ENCODE data around the gene LDLRAD4. TPM values are rescaled to one million over a fixed set of nuclear protein-coding genes. Genes with fewer than 3 reads are reported as not detected.

Gene LDLRAD4
- total RNA-seq, 3 donors from 2014 or later = 17.5 to 20.4 (median 18.3) TPM

DNA sequence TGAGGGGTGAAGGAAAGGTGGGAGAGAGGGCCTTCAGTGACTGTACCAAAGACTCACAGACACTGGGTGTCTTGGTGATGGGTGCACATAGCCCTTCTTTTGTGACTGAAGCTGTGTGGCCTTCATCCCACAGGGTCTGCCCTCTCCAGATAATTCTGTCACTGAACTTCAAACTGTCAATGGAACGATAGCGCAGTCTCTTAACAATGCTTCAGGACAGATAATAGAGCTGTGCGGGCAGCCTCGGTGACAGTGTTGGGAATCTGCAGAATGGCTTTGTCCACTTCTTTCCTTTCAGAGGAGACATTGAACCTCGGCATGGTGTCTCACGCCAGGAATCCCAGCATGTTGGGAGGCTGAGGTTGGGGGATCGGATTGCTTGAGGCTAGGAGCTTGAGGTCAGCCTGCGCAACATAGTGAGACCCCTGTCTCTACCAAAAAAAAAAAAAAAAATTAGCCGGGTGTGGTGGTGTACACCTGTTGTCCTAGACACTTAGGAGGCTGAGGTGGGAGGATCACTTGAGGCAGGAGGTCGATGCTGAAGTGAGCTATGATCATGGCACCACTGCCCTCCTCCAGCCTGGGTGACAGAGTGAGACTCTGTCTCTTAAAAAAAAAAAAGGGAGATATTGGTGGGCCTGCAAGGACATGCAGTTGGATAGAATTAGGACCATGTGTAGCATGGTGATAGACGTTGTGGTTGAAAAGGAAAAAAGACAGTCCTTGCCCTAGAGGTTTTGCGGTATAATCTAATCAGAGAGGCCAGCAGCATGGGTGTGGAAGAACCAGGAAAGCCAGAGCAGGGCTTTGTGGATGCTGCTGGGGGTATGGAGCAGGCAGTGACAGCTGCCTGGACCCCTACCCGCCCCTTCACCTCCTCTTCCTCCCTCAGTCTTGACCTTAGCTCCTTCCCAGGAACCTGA is 91.4 kb downstream of the LDLRAD4 start:
- peaks cover 33% of the 10 kb centered on the region for H3K4me1 Mint-ChIP-seq (ENCODE audit: low read depth)
- peaks cover 11% of the 10 kb centered on the region for H3K9me3 Mint-ChIP-seq
- no peak overlapping the region for H3K4me3 Mint-ChIP-seq
- no peaks in the 10 kb centered on the region for H3K36me3 Mint-ChIP-seq (ENCODE audit: insufficient read depth)
- DNase-seq = no peak
- H3K27me3 Mint-ChIP-seq (ENCODE audit: low read depth) = no peaks in the 10 kb centered on the region
- ATAC-seq = no peak

GRCh38 chr18:13311193-13311592 is 92.6 kb downstream of the LDLRAD4 start:
- peaks cover 33% of the 10 kb centered on the region for H3K4me1 Mint-ChIP-seq (ENCODE audit: low read depth)
- no peaks in the 10 kb centered on the region for H3K27me3 Mint-ChIP-seq (ENCODE audit: low read depth)

GRCh38 chr18:13312515-13312914 is 94.0 kb downstream of the LDLRAD4 start:
- ATAC-seq = no peak
- Mint-ChIP-seq H3K27me3 (ENCODE audit: low read depth) (no peaks in the 10 kb centered on the region), H3K4me1 (ENCODE audit: low read depth) (peaks cover 33% of the 10 kb centered on the region), H3K4me3 (no peak overlapping the region), H3K9me3 (peaks cover 23% of the 10 kb centered on the region), H3K36me3 (ENCODE audit: insufficient read depth) (peaks cover 2% of the 10 kb centered on the region)
- DNase-seq = no peak

More at GRCh38 chr18:13311193-13311592, 92.6 kb downstream of the LDLRAD4 start:
- ATAC-seq (no peak), DNase-seq (no peak)
- Mint-ChIP-seq H3K9me3 (peaks cover 15% of the 10 kb centered on the region), H3K4me3 (no peak overlapping the region), H3K36me3 (ENCODE audit: insufficient read depth) (peaks cover 2% of the 10 kb centered on the region)

DNA sequence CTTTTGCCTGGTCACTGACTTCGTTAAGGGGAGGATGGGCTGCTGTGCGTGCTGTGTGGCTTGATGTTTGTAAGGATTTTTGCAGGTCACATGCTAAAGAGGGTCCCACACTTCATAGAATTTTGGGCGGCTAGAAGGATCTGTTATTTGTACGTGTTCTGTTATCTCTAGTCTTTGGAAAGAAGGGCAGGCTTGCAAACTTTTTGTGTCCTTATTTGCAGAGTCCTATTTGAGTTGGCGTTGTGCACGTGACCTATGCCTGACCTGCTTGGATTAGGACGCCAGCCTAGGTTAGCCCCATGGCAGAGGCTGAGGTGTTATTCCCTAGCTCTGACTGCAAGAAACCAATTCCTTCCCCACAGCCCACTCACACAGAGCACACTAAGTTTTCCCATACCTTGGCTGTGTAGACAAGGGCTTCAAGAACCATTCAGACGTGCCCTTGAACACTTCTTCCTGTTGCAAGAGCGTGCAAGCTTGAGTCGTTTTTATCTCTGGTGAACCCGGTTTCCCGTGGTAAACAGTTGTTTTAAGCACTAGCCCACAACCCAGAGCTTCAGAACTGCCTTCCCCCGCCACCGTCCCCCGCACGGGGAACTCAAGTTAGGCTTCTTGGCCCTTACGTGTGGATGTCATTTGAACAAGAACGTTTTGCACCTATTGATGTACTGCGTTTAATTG is 94.6 kb downstream of the LDLRAD4 start:
- Mint-ChIP-seq H3K4me3 (peak overlapping the region; percentile 45), H3K4me1 (ENCODE audit: low read depth) (peaks cover 30% of the 10 kb centered on the region), H3K27me3 (ENCODE audit: low read depth) (no peaks in the 10 kb centered on the region), H3K36me3 (ENCODE audit: insufficient read depth) (peaks cover 2% of the 10 kb centered on the region), H3K9me3 (peaks cover 23% of the 10 kb centered on the region)
- DNase-seq (peak; percentile 19), ATAC-seq (peak in 1 of 2 donors; percentile 58)

DNA sequence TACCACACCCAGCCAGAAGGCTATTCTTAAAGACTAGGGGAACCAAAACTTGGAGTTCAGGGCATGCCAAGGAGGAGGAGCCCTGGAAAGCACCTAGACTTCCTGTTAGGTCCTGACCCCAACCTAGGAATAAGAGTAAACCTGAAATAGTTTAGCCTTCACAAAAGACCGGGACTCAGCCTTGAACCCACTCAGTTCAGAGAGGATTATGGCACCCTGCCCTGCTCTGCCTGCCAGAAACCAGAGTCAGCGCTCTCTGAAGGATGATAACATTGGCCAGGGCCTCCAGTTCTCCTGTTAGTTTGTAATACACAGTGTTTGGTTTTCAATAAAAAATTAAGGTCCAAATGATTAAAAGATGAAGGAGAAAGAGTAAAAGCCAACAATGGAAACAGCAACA is 96.4 kb downstream of the LDLRAD4 start:
- Mint-ChIP-seq H3K4me1 (ENCODE audit: low read depth) (peaks cover 23% of the 10 kb centered on the region), H3K9me3 (peaks cover 23% of the 10 kb centered on the region), H3K4me3 (no peak overlapping the region), H3K27me3 (ENCODE audit: low read depth) (no peaks in the 10 kb centered on the region), H3K36me3 (ENCODE audit: insufficient read depth) (peaks cover 2% of the 10 kb centered on the region)
- ATAC-seq (no peak), DNase-seq (no peak)

- no peak overlapping the region for H3K4me3 Mint-ChIP-seq
- DNase-seq = no peak
- peaks cover 23% of the 10 kb centered on the region for H3K4me1 Mint-ChIP-seq (ENCODE audit: low read depth)
- peaks cover 2% of the 10 kb centered on the region for H3K36me3 Mint-ChIP-seq (ENCODE audit: insufficient read depth)
- no peaks in the 10 kb centered on the region for H3K27me3 Mint-ChIP-seq (ENCODE audit: low read depth)
- H3K9me3 Mint-ChIP-seq = peaks cover 23% of the 10 kb centered on the region
- ATAC-seq = no peak
Measured at GRCh38 chr18:13316063-13316462, 97.5 kb downstream of the LDLRAD4 start.

DNA sequence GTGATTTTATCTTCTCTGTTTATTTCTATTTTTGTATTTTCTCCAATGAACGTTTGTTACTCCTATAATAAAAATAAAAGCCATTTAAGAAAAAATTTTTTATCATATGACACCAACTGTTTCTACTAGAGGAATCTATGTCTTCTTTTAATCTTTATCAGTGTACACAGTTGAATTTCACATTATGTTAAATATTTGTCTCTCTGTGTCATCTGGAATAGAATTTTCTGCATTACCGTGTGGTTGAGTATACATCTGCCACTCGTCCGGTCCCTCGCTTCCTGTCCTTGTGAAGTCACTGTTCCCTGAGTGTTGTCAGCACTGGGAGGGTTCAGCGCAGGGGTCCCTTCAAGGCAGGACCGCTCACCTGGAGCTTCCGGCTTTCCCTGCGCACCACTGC is 99.2 kb downstream of the LDLRAD4 start:
- Mint-ChIP-seq H3K4me1 (ENCODE audit: low read depth) (peaks cover 19% of the 10 kb centered on the region), H3K9me3 (peaks cover 23% of the 10 kb centered on the region), H3K4me3 (no peak overlapping the region)

DNA sequence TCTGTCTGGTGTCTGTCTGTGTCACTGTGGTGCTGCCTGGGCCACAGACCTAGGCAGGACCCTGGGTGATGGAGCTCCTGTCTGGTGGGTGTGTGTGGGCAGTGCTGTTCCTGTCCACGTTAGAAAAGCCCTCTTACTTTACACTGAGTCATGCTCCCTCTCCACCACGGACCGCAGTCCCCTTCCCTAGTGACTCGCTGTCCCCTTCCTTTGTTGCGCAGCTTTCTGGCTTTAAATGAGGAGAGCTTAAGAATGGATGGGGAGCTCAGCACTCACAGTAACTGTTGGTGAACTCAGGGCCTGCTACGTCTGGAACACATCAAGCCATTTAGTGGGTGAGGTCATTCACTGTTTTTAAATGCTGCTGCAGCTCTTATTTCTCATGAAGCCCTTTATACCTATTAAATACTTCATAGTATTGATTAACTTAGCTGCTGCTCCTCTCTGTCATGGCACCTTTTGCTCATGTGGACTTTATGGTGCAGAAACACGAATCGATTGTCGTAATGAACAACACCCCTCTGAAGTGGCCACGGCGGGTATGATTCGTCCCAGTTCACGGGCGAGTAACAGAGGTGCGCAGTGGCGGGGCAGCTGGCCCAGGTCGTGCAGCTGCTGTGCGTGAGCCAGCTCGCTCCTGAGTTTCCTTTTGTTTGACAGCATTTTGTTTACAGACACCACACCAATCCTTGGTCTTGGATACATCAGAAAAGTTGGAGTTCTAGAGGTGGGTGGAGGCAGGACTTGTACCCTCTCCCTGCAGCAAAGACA is 100.4 kb downstream of the LDLRAD4 start:
- H3K9me3 Mint-ChIP-seq = peaks cover 23% of the 10 kb centered on the region
- DNase-seq = no peak
- no peak overlapping the region for H3K4me3 Mint-ChIP-seq
- no peaks in the 10 kb centered on the region for H3K27me3 Mint-ChIP-seq (ENCODE audit: low read depth)
- H3K4me1 Mint-ChIP-seq (ENCODE audit: low read depth) = peaks cover 8% of the 10 kb centered on the region
- ATAC-seq = no peak
- H3K36me3 Mint-ChIP-seq (ENCODE audit: insufficient read depth) = peaks cover 2% of the 10 kb centered on the region

More for the DNA sequence above, 99.2 kb downstream of the LDLRAD4 start:
- Mint-ChIP-seq H3K36me3 (ENCODE audit: insufficient read depth) (peaks cover 2% of the 10 kb centered on the region), H3K27me3 (ENCODE audit: low read depth) (no peaks in the 10 kb centered on the region)
- ATAC-seq (no peak), DNase-seq (no peak)

DNA sequence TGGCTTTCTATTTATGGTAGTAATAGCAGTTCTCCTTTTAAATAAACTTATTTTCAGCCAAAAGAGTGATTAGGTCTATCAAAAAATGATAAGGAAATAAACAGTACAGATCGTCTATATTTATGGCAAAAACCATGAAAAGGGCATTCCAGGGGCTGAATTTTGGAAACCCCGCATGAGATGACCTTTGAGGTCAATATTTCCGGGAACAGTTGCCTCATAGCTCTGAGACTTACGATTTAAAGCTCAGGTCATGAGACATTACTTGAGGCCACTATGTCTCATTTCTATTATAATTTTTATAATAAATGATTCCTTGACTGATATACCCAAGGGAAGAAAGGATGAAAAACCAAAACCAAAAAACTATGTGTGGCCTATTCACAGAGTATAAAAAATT is 101.1 kb downstream of the LDLRAD4 start:
- Mint-ChIP-seq H3K4me3 (no peak overlapping the region), H3K9me3 (peaks cover 20% of the 10 kb centered on the region), H3K36me3 (ENCODE audit: insufficient read depth) (peaks cover 2% of the 10 kb centered on the region), H3K27me3 (ENCODE audit: low read depth) (no peaks in the 10 kb centered on the region), H3K4me1 (ENCODE audit: low read depth) (peaks cover under 1% of the 10 kb centered on the region)
- DNase-seq (no peak), ATAC-seq (no peak)

DNA sequence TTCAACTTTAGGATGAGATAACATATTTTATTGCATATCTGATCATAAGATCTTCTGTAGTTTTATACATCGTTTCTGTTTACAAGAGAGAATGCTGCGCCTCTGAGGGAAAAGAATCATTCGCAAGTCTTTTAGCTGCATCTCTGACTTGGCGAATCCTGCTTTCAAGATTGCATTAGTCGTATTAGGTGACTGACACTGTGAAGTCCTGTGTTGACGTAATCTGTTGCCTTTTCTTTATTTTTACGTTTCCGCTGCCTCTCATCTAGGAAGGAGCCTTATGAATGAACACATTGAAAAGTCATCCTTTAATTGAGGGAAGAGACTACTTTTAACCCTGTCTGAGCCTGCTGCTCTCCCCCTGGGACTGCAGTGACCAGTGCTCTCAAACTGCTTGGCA is 101.5 kb downstream of the LDLRAD4 start:
- H3K4me1 Mint-ChIP-seq (ENCODE audit: low read depth) = no peaks in the 10 kb centered on the region

DNA sequence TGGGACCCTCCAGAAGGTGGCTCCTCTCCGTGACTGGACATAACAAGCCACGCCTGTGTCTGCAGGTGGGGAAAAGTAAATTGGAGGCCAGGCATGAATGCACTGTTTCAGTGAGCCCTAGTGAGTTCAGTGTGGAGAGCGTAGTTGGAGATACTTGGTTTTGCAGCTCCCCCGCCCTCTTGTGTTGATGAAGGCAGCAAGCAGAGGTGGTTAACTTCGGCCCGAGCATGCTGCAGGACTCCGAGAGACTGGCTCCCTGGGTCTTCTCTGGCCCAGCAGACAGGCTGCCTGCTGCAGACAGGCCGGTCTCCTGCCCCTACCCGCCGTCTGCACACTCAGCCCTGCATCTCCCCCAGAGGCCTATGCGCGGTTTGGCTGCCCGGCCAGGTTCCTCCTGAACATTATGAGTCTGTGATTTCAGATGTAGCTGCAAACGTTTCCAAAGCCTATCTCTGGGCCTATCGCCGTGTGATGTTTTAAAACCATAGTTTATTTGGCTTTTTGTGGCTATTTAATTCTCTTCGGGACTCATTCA is 102.4 kb downstream of the LDLRAD4 start:
- Mint-ChIP-seq H3K4me1 (ENCODE audit: low read depth) (no peaks in the 10 kb centered on the region), H3K9me3 (peaks cover 11% of the 10 kb centered on the region), H3K36me3 (ENCODE audit: insufficient read depth) (no peaks in the 10 kb centered on the region), H3K4me3 (no peak overlapping the region), H3K27me3 (ENCODE audit: low read depth) (no peaks in the 10 kb centered on the region)
- DNase-seq (no peak), ATAC-seq (no peak)

More for the DNA sequence above, 101.5 kb downstream of the LDLRAD4 start:
- peaks cover 18% of the 10 kb centered on the region for H3K9me3 Mint-ChIP-seq
- no peak overlapping the region for H3K4me3 Mint-ChIP-seq
- DNase-seq = no peak
- no peaks in the 10 kb centered on the region for H3K27me3 Mint-ChIP-seq (ENCODE audit: low read depth)
- no peak for ATAC-seq
- peaks cover 2% of the 10 kb centered on the region for H3K36me3 Mint-ChIP-seq (ENCODE audit: insufficient read depth)

DNA sequence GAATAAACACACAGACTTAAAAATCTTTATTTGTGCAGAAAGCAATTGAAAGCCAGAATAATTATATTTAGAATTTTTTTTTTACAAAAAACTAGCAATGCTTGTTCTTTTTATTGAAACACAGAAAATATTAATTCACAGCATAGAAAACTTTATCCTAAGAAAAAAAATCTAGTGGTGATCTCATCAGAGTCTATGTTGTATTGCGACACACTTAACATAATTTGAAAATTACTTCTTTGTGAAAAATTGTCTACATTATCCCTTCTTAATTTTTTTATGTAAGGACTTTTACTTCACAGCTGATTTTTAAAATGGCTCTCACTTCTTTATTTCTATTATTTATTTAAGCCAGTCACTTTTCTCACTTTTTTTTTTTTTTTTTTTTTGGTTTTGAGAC is 103.4 kb downstream of the LDLRAD4 start:
- ATAC-seq (no peak), DNase-seq (no peak)
- Mint-ChIP-seq H3K4me1 (ENCODE audit: low read depth) (no peaks in the 10 kb centered on the region), H3K9me3 (peaks cover 1% of the 10 kb centered on the region), H3K27me3 (ENCODE audit: low read depth) (no peaks in the 10 kb centered on the region), H3K36me3 (ENCODE audit: insufficient read depth) (no peaks in the 10 kb centered on the region), H3K4me3 (no peak overlapping the region)

GRCh38 chr18:13323186-13323585 is 104.6 kb downstream of the LDLRAD4 start:
- no peak overlapping the region for H3K4me3 Mint-ChIP-seq
- H3K9me3 Mint-ChIP-seq = peaks cover 3% of the 10 kb centered on the region
- DNase-seq = no peak
- H3K27me3 Mint-ChIP-seq (ENCODE audit: low read depth) = no peaks in the 10 kb centered on the region
- ATAC-seq = no peak
- H3K36me3 Mint-ChIP-seq (ENCODE audit: insufficient read depth) = no peaks in the 10 kb centered on the region
- no peaks in the 10 kb centered on the region for H3K4me1 Mint-ChIP-seq (ENCODE audit: low read depth)

DNA sequence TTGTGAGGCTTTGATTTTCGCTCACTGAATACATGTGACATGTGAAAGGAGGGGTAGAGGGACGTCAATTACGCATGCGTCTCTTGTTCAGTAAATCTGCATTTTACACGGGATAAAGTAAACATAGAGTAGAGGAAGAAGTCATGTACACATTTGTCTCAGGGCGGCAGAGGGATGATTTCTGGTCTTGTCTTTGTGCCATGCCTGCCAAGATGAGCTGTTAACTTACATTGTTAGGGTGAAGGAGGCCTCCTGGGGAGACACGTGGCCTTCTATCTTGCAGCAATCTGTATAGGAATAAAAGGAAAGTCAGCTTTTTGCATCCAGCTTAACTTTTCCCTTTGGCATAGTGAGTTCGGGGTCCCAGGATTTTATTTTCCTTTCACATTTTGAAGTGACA is 106.3 kb downstream of the LDLRAD4 start:
- H3K9me3 Mint-ChIP-seq = peaks cover 6% of the 10 kb centered on the region
- H3K36me3 Mint-ChIP-seq (ENCODE audit: insufficient read depth) = no peaks in the 10 kb centered on the region
- no peak for ATAC-seq
- H3K4me1 Mint-ChIP-seq (ENCODE audit: low read depth) = no peaks in the 10 kb centered on the region
- no peaks in the 10 kb centered on the region for H3K27me3 Mint-ChIP-seq (ENCODE audit: low read depth)
- no peak overlapping the region for H3K4me3 Mint-ChIP-seq
- no peak for DNase-seq
